HTR-8/SVneo (cell line): ENCODE measurements around the gene KNSTRN.
A peak's percentile ranks its signal among the peaks of the same experiment; 100 is the strongest.

Experiments
- DNase-seq: peaks from one replicate; pipeline ENCODE4 v3.0.0; 2011; ENCODE audit warnings: low spot score, mixed read lengths; ENCODE audit not compliant: insufficient read length
- FAIRE-seq: peaks from 2 replicates; lab custom pipeline; 2011; peaks lifted over from hg19 to GRCh38; lab: Jason Lieb, UNC

Gene KNSTRN

GRCh38 chr15:40345225-40345866 is 37.2 kb upstream of the KNSTRN start:
- no peak for FAIRE-seq
- no peak for DNase-seq

GRCh38 chr15:40345867-40346578 is 36.5 kb upstream of the KNSTRN start:
- DNase-seq (no peak), FAIRE-seq (no peak)

GRCh38 chr15:40346579-40347558 is 35.7 kb upstream of the KNSTRN start:
- FAIRE-seq (no peak), DNase-seq (no peak)

GRCh38 chr15:40347559-40348473 is 34.7 kb upstream of the KNSTRN start:
- DNase-seq (no peak), FAIRE-seq (no peak)

DNA sequence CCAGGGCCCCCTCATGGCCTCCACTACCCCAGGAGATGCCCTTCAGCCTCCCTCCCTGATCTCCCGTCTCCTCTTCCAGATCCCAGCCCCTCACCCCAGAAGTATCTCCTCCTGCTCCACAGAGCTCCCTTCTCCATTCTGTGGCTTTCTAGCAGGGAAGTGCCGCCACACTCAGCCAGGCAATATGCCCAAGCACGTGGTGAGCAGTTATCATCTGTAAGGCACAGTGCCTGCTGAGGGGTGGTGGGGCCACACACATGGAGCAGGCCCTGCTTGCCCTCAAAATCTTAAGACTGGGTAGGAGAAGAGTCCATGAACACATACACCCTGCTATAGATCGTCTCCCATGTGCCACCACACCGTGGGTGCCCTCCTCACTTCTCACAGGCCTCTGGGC is 34.0 kb upstream of the KNSTRN start:
- FAIRE-seq (no peak), DNase-seq (no peak)

GRCh38 chr15:40349163-40349562 is 33.4 kb upstream of the KNSTRN start:
- DNase-seq (no peak), FAIRE-seq (no peak)

DNA sequence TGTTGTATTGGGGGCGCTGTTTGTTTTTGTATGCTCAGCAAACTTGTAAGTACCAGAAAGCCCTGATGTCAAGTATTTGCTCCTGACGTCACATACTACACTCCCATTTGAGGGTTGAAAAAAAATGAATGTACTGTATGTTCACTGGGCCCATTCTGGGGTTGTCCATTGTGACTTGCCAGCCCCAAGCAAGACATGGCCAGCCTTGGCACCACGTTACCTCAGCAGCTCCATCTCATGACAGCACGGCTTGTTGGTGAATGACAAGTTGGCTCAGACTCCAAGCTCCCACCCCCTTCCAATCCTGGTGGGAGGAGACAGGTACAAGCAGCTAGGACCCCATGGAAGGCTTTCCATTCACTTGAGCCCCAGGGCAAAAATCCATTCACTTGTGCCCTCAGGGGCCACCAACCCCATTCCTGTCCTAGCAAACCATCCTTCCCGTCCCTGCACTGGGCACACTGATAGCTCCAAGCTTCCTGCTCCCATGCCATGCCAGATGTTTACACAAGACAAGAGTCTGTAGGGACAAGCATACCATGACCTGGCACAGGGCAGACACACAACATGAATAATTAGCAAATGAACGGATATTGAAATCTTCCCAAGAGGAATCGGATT is 30.1 kb upstream of the KNSTRN start:
- no peak for FAIRE-seq
- DNase-seq = no peak

DNA sequence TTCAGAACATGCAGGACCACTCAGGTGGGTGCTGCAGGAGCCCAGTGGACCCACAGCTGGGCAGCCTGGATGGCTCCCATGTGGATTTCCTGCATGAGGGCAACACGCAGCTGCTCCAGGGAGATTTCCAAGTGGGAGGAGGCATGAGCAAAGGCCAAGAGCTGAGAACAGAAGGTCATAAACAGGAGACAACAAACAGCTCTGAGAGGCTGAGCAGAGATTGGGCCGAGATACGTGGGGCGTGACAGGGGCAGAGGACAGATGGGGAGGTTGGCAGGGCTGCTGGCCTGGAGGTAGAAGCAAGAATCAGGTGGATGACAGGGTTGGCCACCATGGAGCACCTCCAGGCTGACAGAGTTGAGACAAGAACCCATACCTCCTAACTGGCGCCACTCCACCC is 28.8 kb upstream of the KNSTRN start:
- DNase-seq (no peak), FAIRE-seq (peak; percentile 36)

DNA sequence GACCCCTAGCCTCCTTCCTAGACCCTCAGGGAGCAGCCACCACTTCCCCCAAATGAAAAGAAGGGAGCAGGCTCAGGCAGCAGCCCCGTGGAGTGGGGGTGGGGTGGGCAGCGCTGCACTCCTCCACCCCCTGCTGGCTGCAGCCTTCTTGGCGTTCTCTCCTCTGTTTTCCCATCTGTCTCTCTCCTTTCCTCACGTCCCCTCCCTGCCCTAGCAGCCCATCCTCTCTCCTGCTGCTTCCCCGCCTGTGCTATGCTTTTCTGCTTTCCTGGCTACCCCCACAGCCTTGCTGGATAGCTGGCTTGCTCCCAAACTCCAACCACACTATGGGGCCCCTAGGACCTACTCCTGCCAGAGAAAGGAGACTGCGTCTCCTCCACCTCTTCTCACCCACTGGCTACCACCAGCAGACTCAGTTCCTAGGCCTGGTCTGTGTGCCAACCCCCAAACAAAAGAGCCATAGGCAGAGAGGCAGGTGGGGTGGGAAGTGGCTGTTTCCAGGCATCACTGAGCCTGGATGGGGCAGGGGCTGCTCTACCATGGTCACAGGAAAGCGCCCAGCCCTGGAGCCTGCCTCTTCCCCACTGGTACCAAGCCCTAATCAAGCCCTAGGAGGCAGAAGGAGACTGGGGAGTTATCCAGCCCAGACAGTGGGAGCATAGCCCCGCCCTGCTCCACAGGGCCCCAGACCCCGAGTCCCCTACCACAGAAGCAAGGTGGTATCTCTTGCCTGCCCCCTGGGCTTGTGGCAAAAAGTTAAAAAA is 27.9 kb upstream of the KNSTRN start:
- peak; percentile 79 for FAIRE-seq
- DNase-seq = peak; percentile 48

DNA sequence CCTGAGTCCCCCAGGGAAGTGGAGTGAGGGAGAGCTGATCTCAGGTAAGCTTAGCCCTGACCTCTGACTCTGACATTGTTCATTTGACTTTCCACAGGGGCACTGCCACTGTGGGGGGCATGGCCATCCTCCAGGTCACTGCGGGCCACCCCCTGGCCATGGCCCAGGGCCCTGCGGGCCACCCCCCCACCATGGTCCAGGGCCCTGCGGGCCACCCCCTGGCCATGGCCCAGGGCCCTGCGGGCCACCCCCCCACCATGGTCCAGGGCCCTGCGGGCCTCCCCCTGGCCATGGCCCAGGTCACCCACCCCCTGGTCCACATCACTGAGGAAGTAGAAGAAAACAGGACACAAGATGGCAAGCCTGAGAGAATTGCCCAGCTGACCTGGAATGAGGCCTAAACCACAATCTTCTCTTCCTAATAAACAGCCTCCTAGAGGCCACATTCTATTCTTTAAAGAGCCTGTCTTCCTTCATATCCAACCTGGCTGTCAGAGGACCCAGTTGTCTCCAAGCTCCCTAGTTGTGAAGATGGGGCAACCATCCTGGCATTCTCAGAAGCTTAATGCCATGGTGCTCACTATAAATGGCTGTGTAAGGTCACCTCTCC is 26.4 kb upstream of the KNSTRN start:
- no peak for FAIRE-seq
- no peak for DNase-seq

DNA sequence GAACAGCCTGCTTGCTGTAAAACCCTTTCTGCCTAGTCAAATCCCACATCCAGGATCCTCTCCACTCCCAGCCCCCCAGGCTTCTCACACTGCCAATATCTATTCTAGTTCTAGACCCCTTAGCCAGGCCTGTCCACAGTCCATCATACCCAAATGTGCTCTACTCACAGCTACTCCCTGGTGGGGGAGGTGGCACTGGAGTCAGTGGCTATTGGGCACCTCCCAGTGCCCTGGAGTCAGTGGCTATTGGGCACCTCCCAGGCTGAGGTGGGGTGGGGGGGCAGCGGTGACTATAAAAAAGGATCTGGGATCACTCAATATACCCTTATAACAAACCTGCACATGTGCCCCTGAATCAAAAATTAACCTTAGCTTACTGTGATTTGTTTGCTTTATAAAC is 25.3 kb upstream of the KNSTRN start:
- DNase-seq = no peak
- no peak for FAIRE-seq

- DNase-seq (peak; percentile 96), FAIRE-seq (peak; percentile 46)
Observed at GRCh38 chr15:40357723-40358470, 24.6 kb upstream of the KNSTRN start, which contains the start of gene DISP2. TSS of gene DISP2 (plus strand) at chr15:40358219. CDS start at chr15:40358322, 103 bp downstream.

GRCh38 chr15:40358471-40359353 is 23.8 kb upstream of the KNSTRN start:
- FAIRE-seq = no peak
- no peak for DNase-seq

DNA sequence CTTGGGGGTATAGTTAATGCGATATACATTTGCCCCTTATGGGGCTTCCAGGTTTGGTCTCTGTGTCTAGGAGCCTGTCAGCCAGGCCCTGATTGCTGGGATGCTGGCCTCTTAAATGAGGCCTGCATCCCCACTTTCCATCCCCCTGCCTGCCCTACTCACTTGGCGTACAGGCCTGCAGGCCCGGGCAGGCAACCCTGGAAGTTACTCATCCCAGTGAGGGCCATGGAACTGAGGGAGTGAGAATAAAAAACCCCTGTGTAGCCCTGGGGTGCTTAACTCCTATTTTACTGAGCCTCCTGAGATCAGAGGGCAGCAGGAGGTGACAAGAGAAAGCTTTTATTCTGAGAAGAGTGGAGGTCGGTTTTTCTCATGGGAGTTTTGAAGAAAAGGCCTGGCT is 22.5 kb upstream of the KNSTRN start:
- FAIRE-seq = no peak
- no peak for DNase-seq

- DNase-seq (no peak), FAIRE-seq (no peak)
Observed at GRCh38 chr15:40361640-40362039, 20.9 kb upstream of the KNSTRN start.

DNA sequence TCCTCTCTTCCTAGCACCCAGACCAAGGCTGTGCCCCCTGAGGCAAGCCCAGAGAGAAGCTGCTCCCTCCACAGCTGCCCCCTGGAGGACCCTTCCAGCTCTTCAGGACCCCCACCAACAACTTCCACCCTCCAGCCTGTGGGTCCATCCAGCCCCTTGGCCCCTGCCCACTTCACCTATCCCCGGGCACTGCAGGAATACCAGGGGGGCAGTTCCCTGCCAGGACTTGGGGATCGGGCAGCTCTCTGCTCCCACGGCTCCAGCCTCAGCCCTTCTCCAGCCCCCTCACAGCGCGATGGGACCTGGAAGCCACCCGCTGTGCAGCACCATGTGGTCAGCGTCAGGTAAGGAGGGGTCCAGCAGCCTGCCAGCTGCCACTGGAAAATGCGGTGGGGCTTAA is 18.9 kb upstream of the KNSTRN start:
- no peak for DNase-seq
- FAIRE-seq = no peak

DNA sequence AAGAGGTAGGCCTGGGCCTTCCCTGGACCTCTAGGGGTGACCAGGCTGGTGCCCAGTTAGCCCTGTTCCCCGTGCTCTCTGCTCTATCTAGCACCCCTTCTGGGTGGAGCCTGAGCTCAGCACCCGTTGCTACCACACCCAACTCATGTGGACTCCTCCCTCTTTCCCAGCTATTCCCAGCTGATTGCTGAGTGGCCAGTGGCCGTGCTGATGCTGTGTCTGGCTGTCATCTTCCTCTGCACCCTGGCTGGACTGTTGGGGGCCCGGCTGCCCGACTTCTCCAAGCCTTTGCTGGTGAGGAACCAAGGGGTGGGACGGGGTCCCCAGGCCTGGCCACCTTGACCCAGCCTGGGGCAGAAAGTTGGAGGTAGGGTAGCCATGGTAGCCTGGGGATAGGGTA is 18.3 kb upstream of the KNSTRN start:
- DNase-seq (no peak), FAIRE-seq (no peak)
